ENCODE results near the gene FNTB. TPM values are rescaled to one million over a fixed set of nuclear protein-coding genes. Genes with fewer than 3 reads are reported as not detected.

Gene FNTB
- total RNA-seq, 1 donor from 2014 or later = 28.6 TPM

DNA sequence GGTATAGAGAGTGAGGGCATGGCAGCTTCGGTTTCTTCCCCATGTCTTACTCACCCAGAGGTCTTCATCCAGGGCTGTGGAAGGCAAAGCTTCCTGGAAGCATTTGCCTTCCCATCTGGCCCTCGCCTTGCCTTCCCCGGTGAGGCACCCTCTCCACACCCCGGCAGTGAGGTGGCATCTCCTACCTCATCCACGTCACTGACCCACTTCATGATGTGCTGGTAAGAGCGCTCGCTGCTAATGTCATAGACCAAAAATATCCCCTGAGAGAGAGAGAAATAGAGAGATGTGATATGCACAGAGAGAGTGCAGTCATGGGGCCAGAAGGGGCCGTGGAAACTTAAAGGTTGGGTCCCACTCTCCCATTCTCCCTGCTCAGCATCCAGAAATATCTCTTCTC is 35.8 kb upstream of the FNTB start:
- DNase-seq (ENCODE audit: low read depth, low spot score) = no peak
- Mint-ChIP-seq H3K4me1 (no peaks in the 10 kb centered on the region), H3K4me3 (no peak overlapping the region), H3K27me3 (ENCODE audit: low read depth) (no peaks in the 10 kb centered on the region), H3K27ac (ENCODE audit: unreplicated experiment) (peak overlapping the region; percentile 60), H3K9me3 (no peaks in the 10 kb centered on the region), H3K36me3 (ENCODE audit: low read depth) (peaks cover 4% of the 10 kb centered on the region)
- TF ChIP-seq, protein P1, sequence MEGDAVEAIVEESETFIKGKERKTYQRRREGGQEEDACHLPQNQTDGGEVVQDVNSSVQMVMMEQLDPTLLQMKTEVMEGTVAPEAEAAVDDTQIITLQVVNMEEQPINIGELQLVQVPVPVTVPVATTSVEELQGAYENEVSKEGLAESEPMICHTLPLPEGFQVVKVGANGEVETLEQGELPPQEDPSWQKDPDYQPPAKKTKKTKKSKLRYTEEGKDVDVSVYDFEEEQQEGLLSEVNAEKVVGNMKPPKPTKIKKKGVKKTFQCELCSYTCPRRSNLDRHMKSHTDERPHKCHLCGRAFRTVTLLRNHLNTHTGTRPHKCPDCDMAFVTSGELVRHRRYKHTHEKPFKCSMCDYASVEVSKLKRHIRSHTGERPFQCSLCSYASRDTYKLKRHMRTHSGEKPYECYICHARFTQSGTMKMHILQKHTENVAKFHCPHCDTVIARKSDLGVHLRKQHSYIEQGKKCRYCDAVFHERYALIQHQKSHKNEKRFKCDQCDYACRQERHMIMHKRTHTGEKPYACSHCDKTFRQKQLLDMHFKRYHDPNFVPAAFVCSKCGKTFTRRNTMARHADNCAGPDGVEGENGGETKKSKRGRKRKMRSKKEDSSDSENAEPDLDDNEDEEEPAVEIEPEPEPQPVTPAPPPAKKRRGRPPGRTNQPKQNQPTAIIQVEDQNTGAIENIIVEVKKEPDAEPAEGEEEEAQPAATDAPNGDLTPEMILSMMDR (conservative IDR thresholded peaks at IDR 0.05) = no peak

- peaks cover 3% of the 10 kb centered on the region for H3K36me3 Mint-ChIP-seq (ENCODE audit: low read depth)
- no peaks in the 10 kb centered on the region for H3K27me3 Mint-ChIP-seq (ENCODE audit: low read depth)
- no peaks in the 10 kb centered on the region for H3K9me3 Mint-ChIP-seq
- H3K4me1 Mint-ChIP-seq = no peaks in the 10 kb centered on the region
- no peak overlapping the region for H3K4me3 Mint-ChIP-seq
- DNase-seq (ENCODE audit: low read depth, low spot score) = no peak
- TF ChIP-seq, protein P1 (conservative IDR thresholded peaks at IDR 0.05) = no peak
- peak overlapping the region; percentile 65 for H3K27ac Mint-ChIP-seq (ENCODE audit: unreplicated experiment)
These were observed 35.4 kb upstream of the FNTB start for GRCh38 chr14:64951291-64951690.

DNA sequence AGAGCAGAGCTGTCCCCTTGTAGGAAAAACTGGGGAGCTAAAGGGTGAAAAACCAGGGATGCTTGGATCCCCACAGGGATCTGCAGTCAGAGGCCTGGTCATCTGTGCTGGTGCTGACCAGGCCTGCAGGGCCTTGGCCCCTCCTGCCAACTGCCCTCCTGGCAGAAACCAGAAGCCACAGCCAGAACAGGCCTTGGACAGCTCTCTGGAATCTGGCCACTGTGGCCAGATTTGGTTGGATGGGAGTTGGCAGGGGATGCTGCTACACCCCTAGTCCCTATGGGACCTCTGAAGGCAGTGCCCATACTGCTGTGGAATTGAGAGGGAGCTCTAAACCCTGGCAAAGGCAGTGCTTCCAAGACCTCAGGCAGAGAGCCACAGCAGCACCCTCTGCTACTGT is 35.0 kb upstream of the FNTB start:
- no peak overlapping the region for H3K4me3 Mint-ChIP-seq
- no peaks in the 10 kb centered on the region for H3K9me3 Mint-ChIP-seq
- no peaks in the 10 kb centered on the region for H3K4me1 Mint-ChIP-seq
- no peak overlapping the region for H3K27ac Mint-ChIP-seq (ENCODE audit: unreplicated experiment)
- no peaks in the 10 kb centered on the region for H3K27me3 Mint-ChIP-seq (ENCODE audit: low read depth)
- TF ChIP-seq, protein P1 (conservative IDR thresholded peaks at IDR 0.05) = no peak
- H3K36me3 Mint-ChIP-seq (ENCODE audit: low read depth) = no peaks in the 10 kb centered on the region
- no peak for DNase-seq (ENCODE audit: low read depth, low spot score)

DNA sequence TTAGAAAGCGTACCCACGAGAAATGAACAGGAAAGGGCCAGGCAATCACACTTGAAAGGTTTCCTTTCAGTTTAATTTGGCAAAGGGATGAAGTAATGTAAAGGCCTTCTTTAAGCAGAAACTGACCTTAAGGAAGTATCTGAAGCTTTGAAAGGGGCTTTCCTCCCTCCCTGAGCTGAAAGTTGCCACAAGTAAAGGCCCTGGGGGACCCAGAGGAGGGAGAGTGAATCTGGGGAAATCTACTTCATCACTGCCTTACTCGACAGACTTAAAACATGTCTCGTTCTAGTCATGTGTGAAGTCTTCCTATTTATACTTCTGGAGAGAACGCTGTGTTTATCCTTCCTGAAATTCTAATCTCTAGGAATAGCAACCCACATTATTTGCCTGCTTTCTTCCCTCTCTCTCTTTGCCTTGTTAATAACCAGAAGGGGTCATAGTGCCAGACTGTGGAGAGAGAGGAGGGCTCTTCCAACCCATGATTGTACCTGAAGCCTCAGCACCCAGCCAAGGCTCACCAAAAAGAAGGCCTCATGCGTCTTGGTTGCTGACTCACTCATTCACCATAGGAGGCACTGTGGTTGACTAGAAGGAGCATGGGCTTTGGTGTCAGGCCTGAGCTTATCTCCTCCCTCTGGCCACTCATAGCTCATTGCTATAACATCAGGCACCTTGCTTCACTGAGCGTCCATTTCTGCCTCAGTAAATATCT is 33.9 kb upstream of the FNTB start:
- H3K4me1 Mint-ChIP-seq = no peaks in the 10 kb centered on the region

GRCh38 chr14:64953310-64953654 is 33.4 kb upstream of the FNTB start:
- Mint-ChIP-seq H3K9me3 (no peaks in the 10 kb centered on the region), H3K27me3 (ENCODE audit: low read depth) (no peaks in the 10 kb centered on the region), H3K27ac (ENCODE audit: unreplicated experiment) (no peak overlapping the region), H3K4me3 (no peak overlapping the region), H3K36me3 (ENCODE audit: low read depth) (no peaks in the 10 kb centered on the region), H3K4me1 (no peaks in the 10 kb centered on the region)
- DNase-seq (ENCODE audit: low read depth, low spot score) = no peak
- TF ChIP-seq, protein P1 (conservative IDR thresholded peaks at IDR 0.05) = no peak

More for the DNA sequence above, 33.9 kb upstream of the FNTB start:
- Mint-ChIP-seq H3K9me3 (no peaks in the 10 kb centered on the region), H3K4me3 (no peak overlapping the region), H3K27ac (ENCODE audit: unreplicated experiment) (no peak overlapping the region), H3K27me3 (ENCODE audit: low read depth) (no peaks in the 10 kb centered on the region), H3K36me3 (ENCODE audit: low read depth) (no peaks in the 10 kb centered on the region)
- TF ChIP-seq, protein P1 (conservative IDR thresholded peaks at IDR 0.05) = no peak
- DNase-seq (ENCODE audit: low read depth, low spot score) = no peak

All from neural crest cell (in vitro differentiated cells).